IPS-18a (cell line): ENCODE results near the gene RBM4.
"Not testable (repeated sequence)": the region's sequence is repeated elsewhere in the genome, so short reads cannot be mapped to it uniquely, and the experiment has no call there.

Experiments used
- H3K27ac ChIP-seq: one replicate; pipeline ENCODE4 v1.5.1; 2013; ENCODE audit warnings: low read length
- H3K27me3 ChIP-seq: one replicate; pipeline ENCODE4 v1.6.1; 2013; ENCODE audit warnings: mild to moderate bottlenecking, low read length; ENCODE audit not compliant: control insufficient read depth, insufficient read depth
- H3K36me3 ChIP-seq: one replicate; pipeline ENCODE4 v1.6.1; 2013; ENCODE audit warnings: low read depth, low read length; ENCODE audit not compliant: control insufficient read depth
- H3K4me1 ChIP-seq: one replicate; pipeline ENCODE4 v1.6.1; 2013; ENCODE audit warnings: low read depth, low read length; ENCODE audit not compliant: control insufficient read depth
- H3K4me3 ChIP-seq: one replicate; pipeline ENCODE4 v1.5.1; 2013; ENCODE audit warnings: low read length
- H3K9ac ChIP-seq: one replicate; pipeline ENCODE4 v1.6.1; 2013; ENCODE audit warnings: mild to moderate bottlenecking, low read length, moderate library complexity
- H3K9me3 ChIP-seq: one replicate; pipeline ENCODE4 v1.6.1; 2013; ENCODE audit warnings: low read depth, low read length; ENCODE audit not compliant: control insufficient read depth

The RBM4 gene

GRCh38 chr11:66639066-66639813 lies 737 bp downstream of the RBM4 start:
- Histone ChIP-seq H3K4me3 (peak overlapping the region; percentile 100), H3K36me3 (peaks cover 44% of the 10 kb centered on the region), H3K9me3 (no peaks in the 10 kb centered on the region), H3K4me1 (peaks cover 36% of the 10 kb centered on the region), H3K9ac (peak overlapping the region; percentile 100), H3K27me3 (no peaks in the 10 kb centered on the region), H3K27ac (peak overlapping the region; percentile 97)

- not testable (repeated sequence) for H3K9me3 ChIP-seq, H3K27me3 ChIP-seq, H3K27ac ChIP-seq
- Histone ChIP-seq H3K36me3 (peaks cover 50% of the 10 kb centered on the region), H3K4me1 (peaks cover 36% of the 10 kb centered on the region), H3K9ac (peak overlapping the region; percentile 100), H3K4me3 (peak overlapping the region; percentile 100)
Measured at GRCh38 chr11:66639814-66640340, 1.4 kb downstream of the RBM4 start.

- H3K36me3 ChIP-seq = peaks cover 70% of the 10 kb centered on the region
- H3K4me3 ChIP-seq = peak overlapping the region; percentile 100
Measured at GRCh38 chr11:66641834-66642233, 3.3 kb downstream of the RBM4 start.

GRCh38 chr11:66643745-66644437 lies 5.4 kb downstream of the RBM4 start:
- Histone ChIP-seq H3K4me3 (peak overlapping the region; percentile 4), H3K27me3 (no peaks in the 10 kb centered on the region), H3K9me3 (no peaks in the 10 kb centered on the region), H3K4me1 (peaks cover 26% of the 10 kb centered on the region), H3K9ac (no peak overlapping the region), H3K36me3 (peaks cover 83% of the 10 kb centered on the region), H3K27ac (no peak overlapping the region)

More at GRCh38 chr11:66641834-66642233, 3.3 kb downstream of the RBM4 start:
- Histone ChIP-seq H3K9ac (peak overlapping the region; percentile 10), H3K9me3 (no peaks in the 10 kb centered on the region), H3K4me1 (peaks cover 36% of the 10 kb centered on the region), H3K27ac (no peak overlapping the region), H3K27me3 (no peaks in the 10 kb centered on the region)

GRCh38 chr11:66646828-66647227 lies 8.3 kb downstream of the RBM4 start:
- no peak overlapping the region for H3K4me3 ChIP-seq
- no peak overlapping the region for H3K27ac ChIP-seq
- H3K36me3 ChIP-seq = peaks cover 79% of the 10 kb centered on the region
- H3K9me3 ChIP-seq = no peaks in the 10 kb centered on the region
- H3K27me3 ChIP-seq = no peaks in the 10 kb centered on the region
- H3K9ac ChIP-seq = no peak overlapping the region
- peaks cover 9% of the 10 kb centered on the region for H3K4me1 ChIP-seq

GRCh38 chr11:66649903-66650302 lies 11.4 kb downstream of the RBM4 start:
- Histone ChIP-seq H3K9ac (no peak overlapping the region), H3K36me3 (peaks cover 59% of the 10 kb centered on the region), H3K9me3 (no peaks in the 10 kb centered on the region), H3K27me3 (no peaks in the 10 kb centered on the region), H3K4me1 (no peaks in the 10 kb centered on the region), H3K4me3 (no peak overlapping the region), H3K27ac (no peak overlapping the region)

GRCh38 chr11:66651016-66651415 lies 12.5 kb downstream of the RBM4 start:
- no peaks in the 10 kb centered on the region for H3K9me3 ChIP-seq
- H3K36me3 ChIP-seq = peaks cover 48% of the 10 kb centered on the region
- no peak overlapping the region for H3K27ac ChIP-seq
- no peak overlapping the region for H3K9ac ChIP-seq
- no peaks in the 10 kb centered on the region for H3K27me3 ChIP-seq
- H3K4me3 ChIP-seq = no peak overlapping the region
- no peaks in the 10 kb centered on the region for H3K4me1 ChIP-seq

- no peaks in the 10 kb centered on the region for H3K9me3 ChIP-seq
- H3K27ac ChIP-seq = no peak overlapping the region
- H3K4me1 ChIP-seq = no peaks in the 10 kb centered on the region
- peaks cover 32% of the 10 kb centered on the region for H3K36me3 ChIP-seq
- no peak overlapping the region for H3K9ac ChIP-seq
- H3K27me3 ChIP-seq = no peaks in the 10 kb centered on the region
- no peak overlapping the region for H3K4me3 ChIP-seq
Measured at GRCh38 chr11:66652651-66653050, 14.1 kb downstream of the RBM4 start.

GRCh38 chr11:66653123-66653522 lies 14.6 kb downstream of the RBM4 start:
- Histone ChIP-seq H3K4me1 (no peaks in the 10 kb centered on the region), H3K27me3 (no peaks in the 10 kb centered on the region), H3K4me3 (no peak overlapping the region), H3K36me3 (peaks cover 30% of the 10 kb centered on the region), H3K27ac (no peak overlapping the region), H3K9ac (no peak overlapping the region), H3K9me3 (no peaks in the 10 kb centered on the region)

- Histone ChIP-seq H3K36me3 (peaks cover 21% of the 10 kb centered on the region), H3K4me1 (no peaks in the 10 kb centered on the region), H3K9ac (no peak overlapping the region), H3K4me3 (no peak overlapping the region), H3K9me3 (no peaks in the 10 kb centered on the region), H3K27ac (no peak overlapping the region), H3K27me3 (no peaks in the 10 kb centered on the region)
Measured at GRCh38 chr11:66659763-66660162, 21.3 kb downstream of the RBM4 start.

- Histone ChIP-seq H3K27ac (no peak overlapping the region), H3K27me3 (no peaks in the 10 kb centered on the region), H3K9me3 (no peaks in the 10 kb centered on the region), H3K4me1 (no peaks in the 10 kb centered on the region), H3K36me3 (peaks cover 59% of the 10 kb centered on the region), H3K4me3 (no peak overlapping the region), H3K9ac (no peak overlapping the region)
Measured at GRCh38 chr11:66663741-66664296, 25.3 kb downstream of the RBM4 start.
